HG03342 (cell line): ENCODE results near the gene ACAD9.
"Not testable (repeated sequence)": the region's sequence is repeated elsewhere in the genome, so short reads cannot be mapped to it uniquely, and the experiment has no call there.

ENCODE experiments used
- ATAC-seq: cut with Tn5 transposase; IDR thresholded peaks from one replicate; pipeline ENCODE4 v1.9.1; 2021; ENCODE audit warnings: mild to moderate bottlenecking, moderate library complexity; ENCODE audit not compliant: unreplicated experiment

The ACAD9 gene

GRCh38 chr3:128859630-128860029 lies 19.8 kb upstream of the ACAD9 start:
- ATAC-seq, result no peak

GRCh38 chr3:128861491-128861890 lies 17.9 kb upstream of the ACAD9 start:
- no peak for ATAC-seq

GRCh38 chr3:128863560-128863959 lies 15.9 kb upstream of the ACAD9 start:
- no peak for ATAC-seq

GRCh38 chr3:128864351-128864811 lies 15.0 kb upstream of the ACAD9 start:
- no peak for ATAC-seq

GRCh38 chr3:128864849-128865804 lies 14.3 kb upstream of the ACAD9 start:
- not testable (repeated sequence) for ATAC-seq

GRCh38 chr3:128867200-128868125 lies 12.0 kb upstream of the ACAD9 start:
- ATAC-seq, result no peak

GRCh38 chr3:128870347-128870746 lies 9.1 kb upstream of the ACAD9 start:
- ATAC-seq, result no peak

- no peak for ATAC-seq
Measured at GRCh38 chr3:128872282-128872681, 7.1 kb upstream of the ACAD9 start.

GRCh38 chr3:128872744-128873143 lies 6.7 kb upstream of the ACAD9 start:
- ATAC-seq, result no peak

GRCh38 chr3:128873244-128874022 lies 6.0 kb upstream of the ACAD9 start:
- no peak for ATAC-seq

- ATAC-seq, result no peak
Measured at GRCh38 chr3:128874481-128875180, 4.8 kb upstream of the ACAD9 start.

GRCh38 chr3:128875556-128876120 lies 3.8 kb upstream of the ACAD9 start:
- ATAC-seq, result no peak

GRCh38 chr3:128878011-128878457 lies 1.4 kb upstream of the ACAD9 start:
- no peak for ATAC-seq

- ATAC-seq, result no peak
Measured at GRCh38 chr3:128878556-128879124, 780 bp upstream of the ACAD9 start.

GRCh38 chr3:128879991-128880390 lies 571 bp downstream of the ACAD9 start:
- no peak for ATAC-seq

- ATAC-seq, result not testable (repeated sequence)
Measured at GRCh38 chr3:128880455-128880854, 1.0 kb downstream of the ACAD9 start.

- ATAC-seq, result no peak
Measured at GRCh38 chr3:128881576-128881975, 2.2 kb downstream of the ACAD9 start.

GRCh38 chr3:128882719-128883118 lies 3.3 kb downstream of the ACAD9 start:
- no peak for ATAC-seq

GRCh38 chr3:128884992-128885391 lies 5.6 kb downstream of the ACAD9 start:
- no peak for ATAC-seq
